ENCODE data around the gene NFKBIE. TPM values are rescaled to one million over a fixed set of nuclear protein-coding genes. Genes with fewer than 3 reads are reported as not detected.

NFKBIE gene
- total RNA-seq, 1 donor from 2014 or later = 5.3 TPM

GRCh38 chr6:44272999-44273566 is 7.7 kb upstream of the NFKBIE start:
- Histone ChIP-seq H3K27me3 (ENCODE audit: control insufficient read depth, insufficient read depth, low read length) (peaks cover 33% of the 10 kb centered on the region), H3K4me3 (ENCODE audit: low read depth, low read length) (no peak overlapping the region), H3K36me3 (ENCODE audit: control insufficient read depth, insufficient read depth, low read length) (no peaks in the 10 kb centered on the region)
- no peak for TF ChIP-seq CTCF (IDR thresholded peaks at IDR 0.05; ENCODE audit: insufficient read depth, low read length, severe bottlenecking)
- FAIRE-seq (no peak), DNase-seq (ENCODE audit: low read depth) (no peak)

- DNase-seq (ENCODE audit: low read depth) = no peak
- no peak for FAIRE-seq
- H3K27me3 ChIP-seq (ENCODE audit: control insufficient read depth, insufficient read depth, low read length) = peaks cover 29% of the 10 kb centered on the region
- H3K4me3 ChIP-seq (ENCODE audit: low read depth, low read length) = no peak overlapping the region
- TF ChIP-seq CTCF (IDR thresholded peaks at IDR 0.05; ENCODE audit: insufficient read depth, low read length, severe bottlenecking) = no peak
- no peaks in the 10 kb centered on the region for H3K36me3 ChIP-seq (ENCODE audit: control insufficient read depth, insufficient read depth, low read length)
Measured at GRCh38 chr6:44272529-44272928, 7.2 kb upstream of the NFKBIE start.

GRCh38 chr6:44271914-44272313 is 6.6 kb upstream of the NFKBIE start:
- Histone ChIP-seq H3K4me3 (ENCODE audit: low read depth, low read length) (no peak overlapping the region), H3K27me3 (ENCODE audit: control insufficient read depth, insufficient read depth, low read length) (peaks cover 22% of the 10 kb centered on the region), H3K36me3 (ENCODE audit: control insufficient read depth, insufficient read depth, low read length) (no peaks in the 10 kb centered on the region)
- DNase-seq (ENCODE audit: low read depth) = no peak
- no peak for FAIRE-seq
- no peak for TF ChIP-seq CTCF (IDR thresholded peaks at IDR 0.05; ENCODE audit: insufficient read depth, low read length, severe bottlenecking)

GRCh38 chr6:44271406-44271723 is 6.0 kb upstream of the NFKBIE start:
- no peak for FAIRE-seq
- no peak for TF ChIP-seq CTCF (IDR thresholded peaks at IDR 0.05; ENCODE audit: insufficient read depth, low read length, severe bottlenecking)
- DNase-seq (ENCODE audit: low read depth) = no peak
- Histone ChIP-seq H3K27me3 (ENCODE audit: control insufficient read depth, insufficient read depth, low read length) (peaks cover 21% of the 10 kb centered on the region), H3K36me3 (ENCODE audit: control insufficient read depth, insufficient read depth, low read length) (no peaks in the 10 kb centered on the region), H3K4me3 (ENCODE audit: low read depth, low read length) (no peak overlapping the region)

GRCh38 chr6:44270526-44271405 is 5.4 kb upstream of the NFKBIE start:
- H3K27me3 ChIP-seq (ENCODE audit: control insufficient read depth, insufficient read depth, low read length) = peaks cover 20% of the 10 kb centered on the region
- no peak for DNase-seq (ENCODE audit: low read depth)
- no peak overlapping the region for H3K4me3 ChIP-seq (ENCODE audit: low read depth, low read length)
- no peak for FAIRE-seq
- H3K36me3 ChIP-seq (ENCODE audit: control insufficient read depth, insufficient read depth, low read length) = no peaks in the 10 kb centered on the region
- no peak for TF ChIP-seq CTCF (IDR thresholded peaks at IDR 0.05; ENCODE audit: insufficient read depth, low read length, severe bottlenecking)
